BE2C (cell line): ENCODE data around the gene BBLN.

ENCODE experiments used
- DNase-seq: peaks from one replicate; pipeline ENCODE4 v3.0.0-alpha.2; 2020
- H3K27me3 ChIP-seq: fragments of 250-450 bp; sonication (Bioruptor Pico); 2 replicates; pipeline ENCODE4 v1.5.1; 2020; ENCODE audit warnings: mild to moderate bottlenecking
- H3K36me3 ChIP-seq: fragments of 250-450 bp; sonication (Bioruptor Pico); 2 replicates; pipeline ENCODE4 v1.5.1; 2020; ENCODE audit warnings: mild to moderate bottlenecking
- H3K4me1 ChIP-seq: fragments of 250-450 bp; sonication (Bioruptor Pico); 2 replicates; pipeline ENCODE4 v1.5.1; 2020
- H3K4me3 ChIP-seq: 2 replicates; pipeline ENCODE4 v1.5.1; 2011; ENCODE audit warnings: low read depth, low read length
- H3K9me3 ChIP-seq: fragments of 250-450 bp; sonication (Bioruptor Pico); 2 replicates; pipeline ENCODE4 v1.5.1; 2020
- TF ChIP-seq, protein P1 (sequence below): IDR thresholded peaks from 2 replicates; pipeline ENCODE4 v1.5.1; 2012; ENCODE audit warnings: mild to moderate bottlenecking, low read depth, low read length

BBLN gene

DNA sequence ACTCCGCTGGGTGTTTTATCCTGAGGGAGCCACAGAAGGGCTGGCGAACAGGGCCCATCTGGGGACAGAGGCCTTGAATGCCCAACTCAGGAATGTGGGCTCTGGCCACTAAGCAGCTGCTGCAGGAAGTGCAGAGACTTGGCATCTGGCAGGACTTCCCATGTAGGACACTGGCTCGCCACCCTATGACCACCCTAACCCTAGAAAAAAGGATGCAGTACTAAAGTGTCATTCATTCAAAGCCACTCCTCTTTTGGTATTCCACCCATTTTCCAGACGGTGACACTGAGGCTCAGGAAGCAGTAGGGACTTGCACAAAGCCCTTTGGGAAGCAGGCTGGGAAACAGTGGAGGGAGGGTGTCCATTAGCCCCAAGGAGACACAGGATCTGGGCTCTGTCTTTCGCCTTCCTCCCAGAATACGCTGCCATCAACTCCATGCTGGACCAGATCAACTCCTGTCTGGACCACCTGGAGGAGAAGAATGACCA is 3.0 kb downstream of the BBLN start:
- no peak for DNase-seq
- H3K27me3 ChIP-seq = no peaks in the 10 kb centered on the region
- TF ChIP-seq, protein P1, sequence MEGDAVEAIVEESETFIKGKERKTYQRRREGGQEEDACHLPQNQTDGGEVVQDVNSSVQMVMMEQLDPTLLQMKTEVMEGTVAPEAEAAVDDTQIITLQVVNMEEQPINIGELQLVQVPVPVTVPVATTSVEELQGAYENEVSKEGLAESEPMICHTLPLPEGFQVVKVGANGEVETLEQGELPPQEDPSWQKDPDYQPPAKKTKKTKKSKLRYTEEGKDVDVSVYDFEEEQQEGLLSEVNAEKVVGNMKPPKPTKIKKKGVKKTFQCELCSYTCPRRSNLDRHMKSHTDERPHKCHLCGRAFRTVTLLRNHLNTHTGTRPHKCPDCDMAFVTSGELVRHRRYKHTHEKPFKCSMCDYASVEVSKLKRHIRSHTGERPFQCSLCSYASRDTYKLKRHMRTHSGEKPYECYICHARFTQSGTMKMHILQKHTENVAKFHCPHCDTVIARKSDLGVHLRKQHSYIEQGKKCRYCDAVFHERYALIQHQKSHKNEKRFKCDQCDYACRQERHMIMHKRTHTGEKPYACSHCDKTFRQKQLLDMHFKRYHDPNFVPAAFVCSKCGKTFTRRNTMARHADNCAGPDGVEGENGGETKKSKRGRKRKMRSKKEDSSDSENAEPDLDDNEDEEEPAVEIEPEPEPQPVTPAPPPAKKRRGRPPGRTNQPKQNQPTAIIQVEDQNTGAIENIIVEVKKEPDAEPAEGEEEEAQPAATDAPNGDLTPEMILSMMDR = no peak
- H3K4me3 ChIP-seq = no peak overlapping the region
- H3K36me3 ChIP-seq = peaks cover 50% of the 10 kb centered on the region
- peaks cover 5% of the 10 kb centered on the region for H3K4me1 ChIP-seq
- no peaks in the 10 kb centered on the region for H3K9me3 ChIP-seq

DNA sequence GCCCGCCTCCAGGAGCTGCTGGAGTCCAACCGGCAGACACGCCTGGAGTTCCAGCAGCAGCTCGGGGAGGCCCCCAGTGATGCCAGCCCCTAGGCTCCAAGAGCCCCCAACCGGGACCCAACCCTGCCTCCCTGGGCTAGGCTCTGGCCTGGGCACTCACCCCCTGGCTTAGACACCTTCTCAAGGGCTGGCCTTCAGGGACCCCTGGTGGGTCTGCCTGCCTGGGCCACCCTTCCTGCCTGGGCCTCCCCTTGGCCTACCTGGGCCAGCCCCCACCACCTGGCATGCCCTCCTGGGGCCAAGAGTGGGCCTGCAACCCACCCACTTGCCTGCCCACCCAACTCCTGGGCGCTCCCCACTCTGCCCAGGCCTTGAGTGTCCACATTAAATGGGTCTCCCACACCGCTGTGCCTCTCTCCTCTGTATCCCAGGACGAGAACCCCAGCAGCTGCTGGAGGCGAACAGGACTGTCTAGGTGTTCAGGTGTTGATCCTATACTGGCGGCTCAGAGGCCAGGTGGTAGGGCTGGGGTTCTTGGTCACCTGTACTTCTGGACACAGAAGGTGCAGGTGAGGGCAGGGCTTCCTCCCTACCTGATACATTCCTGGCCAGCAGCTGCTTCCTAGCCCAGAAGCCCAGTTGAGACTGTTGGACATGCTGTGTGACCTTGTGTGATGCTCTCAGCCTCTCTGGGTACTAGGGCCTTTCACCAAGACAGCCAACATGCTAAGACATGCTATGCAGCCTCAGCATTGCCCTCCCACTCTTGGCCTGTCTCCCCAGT is 3.6 kb downstream of the BBLN start:
- Histone ChIP-seq H3K4me1 (peaks cover 5% of the 10 kb centered on the region), H3K36me3 (peaks cover 55% of the 10 kb centered on the region), H3K9me3 (no peaks in the 10 kb centered on the region), H3K4me3 (no peak overlapping the region), H3K27me3 (no peaks in the 10 kb centered on the region)
- no peak for DNase-seq
- TF ChIP-seq, protein P1 = no peak

DNA sequence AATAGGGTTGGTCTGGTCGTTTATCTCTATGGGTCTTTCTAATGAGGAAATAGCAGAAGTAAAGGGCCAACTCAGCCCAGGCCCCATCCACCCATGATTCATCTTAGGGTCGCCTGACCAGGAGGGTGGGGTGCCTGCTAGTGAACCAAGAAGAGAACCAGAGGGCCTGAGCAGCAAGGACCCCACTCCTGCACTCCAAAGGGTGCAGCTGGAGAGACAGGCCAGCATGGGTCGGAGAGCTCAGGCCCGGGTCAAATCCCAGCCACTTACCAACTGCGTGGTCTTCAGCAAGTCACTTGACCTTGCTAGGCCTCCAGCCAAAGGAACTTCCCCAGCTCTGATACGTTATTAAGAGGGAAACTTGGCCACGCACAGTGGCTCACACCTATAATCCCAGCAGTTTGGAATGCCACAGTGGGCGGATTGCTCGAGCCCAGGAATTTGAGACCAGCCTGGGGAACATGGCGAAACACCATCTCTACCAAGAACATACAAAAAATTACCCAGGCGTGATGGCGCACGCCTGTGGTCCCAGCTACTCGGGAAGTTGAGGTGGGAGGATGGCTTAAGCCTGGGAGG is 4.3 kb downstream of the BBLN start:
- H3K4me1 ChIP-seq = peaks cover 4% of the 10 kb centered on the region
- no peaks in the 10 kb centered on the region for H3K9me3 ChIP-seq
- TF ChIP-seq, protein P1 = no peak
- DNase-seq = no peak
- no peak overlapping the region for H3K4me3 ChIP-seq
- peaks cover 62% of the 10 kb centered on the region for H3K36me3 ChIP-seq
- no peaks in the 10 kb centered on the region for H3K27me3 ChIP-seq

DNA sequence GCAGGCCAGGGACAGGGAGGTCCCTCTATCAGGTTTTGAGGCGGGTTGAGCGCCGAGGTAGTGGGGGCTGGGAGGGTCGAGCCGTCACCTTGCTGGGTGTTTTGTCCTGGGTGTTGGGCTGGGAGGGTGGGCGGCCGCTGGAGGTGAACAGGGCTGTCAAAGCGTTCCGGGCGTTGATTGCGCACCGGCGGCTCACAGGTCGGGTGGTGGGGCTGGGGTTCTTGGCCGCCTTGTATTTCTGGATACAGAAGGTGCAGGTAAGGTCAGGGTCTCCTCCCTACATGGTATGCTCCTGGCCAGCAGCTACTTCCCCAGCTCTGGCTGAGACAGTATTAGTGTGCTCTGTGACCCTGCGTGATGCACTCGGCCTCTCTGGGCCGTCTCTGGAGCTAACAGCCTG is 6.1 kb downstream of the BBLN start:
- TF ChIP-seq, protein P1 = no peak
- DNase-seq = no peak
- H3K4me1 ChIP-seq = no peaks in the 10 kb centered on the region
- H3K4me3 ChIP-seq = no peak overlapping the region
- peaks cover 67% of the 10 kb centered on the region for H3K36me3 ChIP-seq
- H3K9me3 ChIP-seq = no peaks in the 10 kb centered on the region
- no peaks in the 10 kb centered on the region for H3K27me3 ChIP-seq

DNA sequence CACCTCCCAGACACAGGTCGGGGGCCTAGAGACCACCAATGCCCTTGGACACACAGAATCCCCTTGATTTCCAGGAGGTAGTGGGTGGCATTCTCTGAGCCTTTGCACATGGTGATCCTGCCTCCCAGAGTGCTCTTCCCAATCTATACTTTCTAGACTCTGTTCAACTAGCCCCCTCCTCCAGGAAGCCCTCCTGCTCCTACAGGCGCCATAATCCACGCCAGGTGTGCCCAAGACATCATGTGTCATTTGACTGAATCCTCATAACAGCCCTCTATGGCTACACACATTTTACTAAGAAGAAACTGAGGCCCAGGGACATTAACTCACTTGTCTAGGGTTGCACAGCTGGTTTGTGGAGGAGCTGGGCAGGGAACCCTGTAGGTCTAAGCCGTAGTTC is 7.1 kb downstream of the BBLN start:
- no peaks in the 10 kb centered on the region for H3K27me3 ChIP-seq
- no peak overlapping the region for H3K4me3 ChIP-seq
- H3K4me1 ChIP-seq = no peaks in the 10 kb centered on the region
- H3K9me3 ChIP-seq = no peaks in the 10 kb centered on the region
- no peak for DNase-seq
- TF ChIP-seq, protein P1 = no peak
- peaks cover 63% of the 10 kb centered on the region for H3K36me3 ChIP-seq

DNA sequence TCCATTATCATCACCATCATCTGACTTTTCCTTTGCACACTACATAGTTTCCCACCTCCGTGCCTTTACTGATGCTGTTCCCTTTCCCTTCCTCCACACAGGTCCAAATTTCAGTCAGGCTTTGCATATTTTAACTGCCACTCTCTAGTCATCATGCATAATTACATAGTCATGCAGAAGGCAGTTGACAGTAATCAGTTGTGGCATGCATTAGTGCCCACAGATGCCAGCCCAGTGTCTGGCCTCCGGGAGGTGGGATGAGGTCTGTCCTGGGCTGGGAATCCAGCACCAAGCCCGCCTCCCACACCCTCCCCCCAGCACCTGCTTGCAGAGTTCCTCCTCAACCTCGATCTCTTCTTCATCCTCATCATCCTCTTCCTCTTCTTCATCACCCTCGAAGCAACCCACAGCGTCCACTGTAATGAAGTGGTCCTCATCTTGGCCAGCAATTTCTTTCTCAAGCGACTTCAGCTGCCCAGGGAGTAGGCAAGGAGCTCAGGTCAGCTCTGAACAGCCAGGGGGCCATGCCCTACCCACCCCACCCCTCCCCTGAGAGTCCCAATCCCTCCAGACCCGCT is 8.8 kb downstream of the BBLN start:
- Histone ChIP-seq H3K27me3 (no peaks in the 10 kb centered on the region), H3K4me3 (no peak overlapping the region), H3K36me3 (peaks cover 51% of the 10 kb centered on the region), H3K9me3 (no peaks in the 10 kb centered on the region), H3K4me1 (no peaks in the 10 kb centered on the region)
- TF ChIP-seq, protein P1 = no peak
- no peak for DNase-seq
